PC-3 (cell line): ENCODE data around the gene IFITM10.

Source experiments
- EZH2 ChIP-seq: fragments of 300-600 bp; sonication (generic); IDR thresholded peaks from one replicate; pipeline ENCODE4 v1.6.1; 2017; ENCODE audit warnings: antibody characterized with exemption, mild to moderate bottlenecking, low read length; ENCODE audit not compliant: unreplicated experiment
- EZH2phosphoT487 ChIP-seq: fragments of 300-600 bp; sonication (generic); IDR thresholded peaks from 2 replicates; pipeline ENCODE4 v1.6.1; 2018; ENCODE audit warnings: mild to moderate bottlenecking, antibody characterized with exemption, low read length, borderline replicate concordance

- no peak for TF ChIP-seq EZH2
- no peak for TF ChIP-seq EZH2phosphoT487
Measured at GRCh38 chr11:1743585-1744136, 6.7 kb downstream of the IFITM10 start.
